NCI-H2107 (cell line): Measurements from ENCODE around the gene POTED.
"Not testable (repeated sequence)": the region's sequence is repeated elsewhere in the genome, so short reads cannot be mapped to it uniquely, and the experiment has no call there.

Source experiments
- DNase-seq: peaks from one replicate; lab custom pipeline; 2025; lab: John Stamatoyannopoulos, UW

POTED gene

GRCh38 chr21:13609477-13609876 lies at the start of gene POTED:
TSS of gene POTED (plus strand) at chr21:13609777. CDS start at chr21:13610229, 452 bp downstream.
- not testable (repeated sequence) for DNase-seq

GRCh38 chr21:13650101-13650500 lies 40.5 kb downstream of the POTED start:
- DNase-seq: not testable (repeated sequence)

GRCh38 chr21:13651746-13652145 lies 42.2 kb downstream of the POTED start:
- DNase-seq: not testable (repeated sequence)
